ENCODE data around the gene VPS50. TPM values are rescaled to one million over a fixed set of nuclear protein-coding genes. Genes with fewer than 3 reads are reported as not detected.

VPS50 gene
- total RNA-seq, 1 donor from 2014 or later, result 16.7 TPM

GRCh38 chr7:93350338-93350737 is 118.2 kb downstream of the VPS50 start:
- Mint-ChIP-seq H3K27ac (ENCODE audit: unreplicated experiment) (no peak overlapping the region), H3K9me3 (ENCODE audit: low read depth) (no peaks in the 10 kb centered on the region), H3K4me1 (ENCODE audit: low read depth) (no peaks in the 10 kb centered on the region), H3K36me3 (ENCODE audit: low read depth) (peaks cover 9% of the 10 kb centered on the region), H3K27me3 (ENCODE audit: low read depth) (no peaks in the 10 kb centered on the region), H3K4me3 (ENCODE audit: unreplicated experiment) (no peak overlapping the region)
- no peak for DNase-seq (ENCODE audit: low spot score)
- no peak for TF ChIP-seq CTCF (IDR thresholded peaks at IDR 0.05)

- Mint-ChIP-seq H3K9me3 (ENCODE audit: low read depth) (no peaks in the 10 kb centered on the region), H3K36me3 (ENCODE audit: low read depth) (peaks cover 11% of the 10 kb centered on the region), H3K4me1 (ENCODE audit: low read depth) (no peaks in the 10 kb centered on the region), H3K4me3 (ENCODE audit: unreplicated experiment) (no peak overlapping the region), H3K27ac (ENCODE audit: unreplicated experiment) (no peak overlapping the region), H3K27me3 (ENCODE audit: low read depth) (no peaks in the 10 kb centered on the region)
- TF ChIP-seq CTCF (IDR thresholded peaks at IDR 0.05), result no peak
- no peak for DNase-seq (ENCODE audit: low spot score)
Measured at GRCh38 chr7:93352881-93353280, 120.7 kb downstream of the VPS50 start.

- no peak for TF ChIP-seq CTCF (IDR thresholded peaks at IDR 0.05)
Measured at GRCh38 chr7:93354815-93355214, 122.6 kb downstream of the VPS50 start.

GRCh38 chr7:93359520-93360198 is 127.5 kb downstream of the VPS50 start:
- Mint-ChIP-seq H3K4me3 (ENCODE audit: unreplicated experiment) (no peak overlapping the region), H3K9me3 (ENCODE audit: low read depth) (no peaks in the 10 kb centered on the region), H3K27me3 (ENCODE audit: low read depth) (no peaks in the 10 kb centered on the region), H3K4me1 (ENCODE audit: low read depth) (no peaks in the 10 kb centered on the region), H3K27ac (ENCODE audit: unreplicated experiment) (no peak overlapping the region), H3K36me3 (ENCODE audit: low read depth) (peaks cover 10% of the 10 kb centered on the region)
- DNase-seq (ENCODE audit: low spot score), result no peak
- no peak for TF ChIP-seq CTCF (IDR thresholded peaks at IDR 0.05)

More at GRCh38 chr7:93354815-93355214, 122.6 kb downstream of the VPS50 start:
- no peaks in the 10 kb centered on the region for H3K4me1 Mint-ChIP-seq (ENCODE audit: low read depth)
- H3K27ac Mint-ChIP-seq (ENCODE audit: unreplicated experiment), result no peak overlapping the region
- H3K4me3 Mint-ChIP-seq (ENCODE audit: unreplicated experiment), result no peak overlapping the region
- H3K9me3 Mint-ChIP-seq (ENCODE audit: low read depth), result no peaks in the 10 kb centered on the region
- peaks cover 15% of the 10 kb centered on the region for H3K36me3 Mint-ChIP-seq (ENCODE audit: low read depth)
- H3K27me3 Mint-ChIP-seq (ENCODE audit: low read depth), result no peaks in the 10 kb centered on the region
- no peak for DNase-seq (ENCODE audit: low spot score)

GRCh38 chr7:93361853-93362252 is 129.7 kb downstream of the VPS50 start:
- no peak overlapping the region for H3K27ac Mint-ChIP-seq (ENCODE audit: unreplicated experiment)
- TF ChIP-seq CTCF (IDR thresholded peaks at IDR 0.05), result no peak
- peaks cover 10% of the 10 kb centered on the region for H3K36me3 Mint-ChIP-seq (ENCODE audit: low read depth)
- H3K4me1 Mint-ChIP-seq (ENCODE audit: low read depth), result no peaks in the 10 kb centered on the region
- DNase-seq (ENCODE audit: low spot score), result no peak
- no peaks in the 10 kb centered on the region for H3K9me3 Mint-ChIP-seq (ENCODE audit: low read depth)
- H3K27me3 Mint-ChIP-seq (ENCODE audit: low read depth), result no peaks in the 10 kb centered on the region
- no peak overlapping the region for H3K4me3 Mint-ChIP-seq (ENCODE audit: unreplicated experiment)

Data from chondrocyte (in vitro differentiated cells).